ENCODE data around the gene CST9L. TPM values are rescaled to one million over a fixed set of nuclear protein-coding genes. Genes with fewer than 3 reads are reported as not detected.

CST9L gene
- total and polyA plus RNA-seq, 5 experiments from 2014 or later = not detected

Other genes starting within 250 kb of the CST9L start
- 10 to 100 TPM; 20.5 to 21.8 TPM for gene NXT1, start 217.7 kb downstream of the CST9L start, total RNA-seq
- gene NXT1, start 217.7 kb downstream of the CST9L start, polyA plus RNA-seq = 10 to 100 TPM; 60.3 to 65.1 (median 60.3) TPM
- 10 to 100 TPM; 11.1 to 13.7 TPM for gene GZF1, start 206.3 kb downstream of the CST9L start, total RNA-seq
- gene GZF1, start 206.3 kb downstream of the CST9L start, polyA plus RNA-seq = 1 to 10 TPM; 1.9 to 3.7 (median 2.2) TPM
- gene NAPB, start 147.0 kb downstream of the CST9L start, total RNA-seq = 10 to 100 TPM; 14.6 to 15.9 TPM
- 1 to 10 TPM; 3.4 to 7.2 (median 5.8) TPM for gene NAPB, start 147.0 kb downstream of the CST9L start, polyA plus RNA-seq
- gene CSTL1, start 128.8 kb downstream of the CST9L start, total RNA-seq = not detected
- not detected for gene CSTL1, start 128.8 kb downstream of the CST9L start, polyA plus RNA-seq
- gene CST11, start 115.6 kb downstream of the CST9L start, total RNA-seq = not detected
- not detected for gene CST11, start 115.6 kb downstream of the CST9L start, polyA plus RNA-seq
- gene CST8, start 77.4 kb downstream of the CST9L start, total RNA-seq = not detected
- not detected for gene CST8, start 77.4 kb downstream of the CST9L start, polyA plus RNA-seq
- not detected for gene CST9, start 37.4 kb upstream of the CST9L start, total RNA-seq
- not detected for gene CST9, start 37.4 kb upstream of the CST9L start, polyA plus RNA-seq
- gene CST3, start 69.5 kb upstream of the CST9L start, total RNA-seq = 1 to 10 TPM; 5.3 to 7.8 TPM
- gene CST3, start 69.5 kb upstream of the CST9L start, polyA plus RNA-seq = 10 to 100 TPM in 1 of 3 donors, 1 to 10 TPM in 1, under 1 TPM in 1; 0.65 to 10.7 (median 2.9) TPM
- gene CST4, start 120.6 kb upstream of the CST9L start, total RNA-seq = not detected
- not detected for gene CST4, start 120.6 kb upstream of the CST9L start, polyA plus RNA-seq
- gene CST1, start 182.5 kb upstream of the CST9L start, total RNA-seq = not detected
- not detected for gene CST1, start 182.5 kb upstream of the CST9L start, polyA plus RNA-seq

Measured in naive thymus-derived CD8-positive, alpha-beta T cell (primary cell).